ENCODE measurements around the gene CKAP2L. TPM values are rescaled to one million over a fixed set of nuclear protein-coding genes. Genes with fewer than 3 reads are reported as not detected.

CKAP2L gene
- total and polyA plus RNA-seq, 9 of the 15 experiments (the other 6 are each of a cell fraction or from before 2014, with no cell fraction given) = 10.4 to 21.9 (median 14.2) TPM

DNA sequence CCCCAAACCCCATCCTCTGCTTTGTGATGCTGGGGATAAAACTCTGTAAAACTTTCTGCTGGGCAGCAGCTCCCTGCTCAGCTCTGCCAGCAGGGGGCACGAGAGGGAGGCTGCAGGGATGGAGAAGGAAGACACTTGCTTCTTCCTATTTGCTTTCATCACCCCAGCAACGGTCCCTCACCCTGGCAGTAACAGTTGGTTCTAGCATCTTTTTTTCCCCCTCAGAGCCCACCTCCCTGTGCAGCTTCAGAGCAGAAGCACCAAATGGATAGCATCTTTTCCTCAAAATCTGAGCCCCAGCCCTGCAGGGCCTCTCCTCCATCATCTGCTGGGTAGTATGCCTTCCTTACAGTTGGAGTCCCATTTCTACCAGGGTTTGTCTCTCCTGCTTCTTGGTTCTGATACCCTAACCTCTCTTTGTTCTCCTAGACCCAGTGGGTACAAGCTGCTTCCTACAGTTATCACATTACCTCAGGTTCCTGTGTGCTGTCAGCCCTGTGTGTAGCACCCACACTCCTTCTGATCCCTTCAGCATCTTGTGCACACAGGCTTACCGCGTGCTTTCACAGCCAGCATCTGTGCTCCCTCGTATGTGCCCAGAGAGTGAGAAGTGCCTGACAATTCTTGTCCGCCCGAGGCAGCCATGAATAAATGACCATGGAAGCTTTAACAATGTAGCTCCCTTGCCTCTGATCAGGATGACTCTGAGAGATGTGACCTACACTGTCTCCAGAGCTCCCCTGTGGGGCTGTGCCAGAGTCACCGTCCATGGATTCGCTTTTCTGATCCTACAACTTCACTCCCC is 14.5 kb downstream of the CKAP2L start (continued):
- TF ChIP-seq, protein P1, sequence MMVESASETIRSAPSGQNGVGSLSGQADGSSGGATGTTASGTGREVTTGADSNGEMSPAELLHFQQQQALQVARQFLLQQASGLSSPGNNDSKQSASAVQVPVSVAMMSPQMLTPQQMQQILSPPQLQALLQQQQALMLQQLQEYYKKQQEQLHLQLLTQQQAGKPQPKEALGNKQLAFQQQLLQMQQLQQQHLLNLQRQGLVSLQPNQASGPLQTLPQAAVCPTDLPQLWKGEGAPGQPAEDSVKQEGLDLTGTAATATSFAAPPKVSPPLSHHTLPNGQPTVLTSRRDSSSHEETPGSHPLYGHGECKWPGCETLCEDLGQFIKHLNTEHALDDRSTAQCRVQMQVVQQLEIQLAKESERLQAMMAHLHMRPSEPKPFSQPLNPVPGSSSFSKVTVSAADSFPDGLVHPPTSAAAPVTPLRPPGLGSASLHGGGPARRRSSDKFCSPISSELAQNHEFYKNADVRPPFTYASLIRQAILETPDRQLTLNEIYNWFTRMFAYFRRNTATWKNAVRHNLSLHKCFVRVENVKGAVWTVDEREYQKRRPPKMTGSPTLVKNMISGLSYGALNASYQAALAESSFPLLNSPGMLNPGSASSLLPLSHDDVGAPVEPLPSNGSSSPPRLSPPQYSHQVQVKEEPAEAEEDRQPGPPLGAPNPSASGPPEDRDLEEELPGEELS (CRISPR knock-in tag; IDR thresholded peaks at IDR 0.05; ENCODE audit: borderline replicate concordance) = no peak
- TF ChIP-seq, protein P2, sequence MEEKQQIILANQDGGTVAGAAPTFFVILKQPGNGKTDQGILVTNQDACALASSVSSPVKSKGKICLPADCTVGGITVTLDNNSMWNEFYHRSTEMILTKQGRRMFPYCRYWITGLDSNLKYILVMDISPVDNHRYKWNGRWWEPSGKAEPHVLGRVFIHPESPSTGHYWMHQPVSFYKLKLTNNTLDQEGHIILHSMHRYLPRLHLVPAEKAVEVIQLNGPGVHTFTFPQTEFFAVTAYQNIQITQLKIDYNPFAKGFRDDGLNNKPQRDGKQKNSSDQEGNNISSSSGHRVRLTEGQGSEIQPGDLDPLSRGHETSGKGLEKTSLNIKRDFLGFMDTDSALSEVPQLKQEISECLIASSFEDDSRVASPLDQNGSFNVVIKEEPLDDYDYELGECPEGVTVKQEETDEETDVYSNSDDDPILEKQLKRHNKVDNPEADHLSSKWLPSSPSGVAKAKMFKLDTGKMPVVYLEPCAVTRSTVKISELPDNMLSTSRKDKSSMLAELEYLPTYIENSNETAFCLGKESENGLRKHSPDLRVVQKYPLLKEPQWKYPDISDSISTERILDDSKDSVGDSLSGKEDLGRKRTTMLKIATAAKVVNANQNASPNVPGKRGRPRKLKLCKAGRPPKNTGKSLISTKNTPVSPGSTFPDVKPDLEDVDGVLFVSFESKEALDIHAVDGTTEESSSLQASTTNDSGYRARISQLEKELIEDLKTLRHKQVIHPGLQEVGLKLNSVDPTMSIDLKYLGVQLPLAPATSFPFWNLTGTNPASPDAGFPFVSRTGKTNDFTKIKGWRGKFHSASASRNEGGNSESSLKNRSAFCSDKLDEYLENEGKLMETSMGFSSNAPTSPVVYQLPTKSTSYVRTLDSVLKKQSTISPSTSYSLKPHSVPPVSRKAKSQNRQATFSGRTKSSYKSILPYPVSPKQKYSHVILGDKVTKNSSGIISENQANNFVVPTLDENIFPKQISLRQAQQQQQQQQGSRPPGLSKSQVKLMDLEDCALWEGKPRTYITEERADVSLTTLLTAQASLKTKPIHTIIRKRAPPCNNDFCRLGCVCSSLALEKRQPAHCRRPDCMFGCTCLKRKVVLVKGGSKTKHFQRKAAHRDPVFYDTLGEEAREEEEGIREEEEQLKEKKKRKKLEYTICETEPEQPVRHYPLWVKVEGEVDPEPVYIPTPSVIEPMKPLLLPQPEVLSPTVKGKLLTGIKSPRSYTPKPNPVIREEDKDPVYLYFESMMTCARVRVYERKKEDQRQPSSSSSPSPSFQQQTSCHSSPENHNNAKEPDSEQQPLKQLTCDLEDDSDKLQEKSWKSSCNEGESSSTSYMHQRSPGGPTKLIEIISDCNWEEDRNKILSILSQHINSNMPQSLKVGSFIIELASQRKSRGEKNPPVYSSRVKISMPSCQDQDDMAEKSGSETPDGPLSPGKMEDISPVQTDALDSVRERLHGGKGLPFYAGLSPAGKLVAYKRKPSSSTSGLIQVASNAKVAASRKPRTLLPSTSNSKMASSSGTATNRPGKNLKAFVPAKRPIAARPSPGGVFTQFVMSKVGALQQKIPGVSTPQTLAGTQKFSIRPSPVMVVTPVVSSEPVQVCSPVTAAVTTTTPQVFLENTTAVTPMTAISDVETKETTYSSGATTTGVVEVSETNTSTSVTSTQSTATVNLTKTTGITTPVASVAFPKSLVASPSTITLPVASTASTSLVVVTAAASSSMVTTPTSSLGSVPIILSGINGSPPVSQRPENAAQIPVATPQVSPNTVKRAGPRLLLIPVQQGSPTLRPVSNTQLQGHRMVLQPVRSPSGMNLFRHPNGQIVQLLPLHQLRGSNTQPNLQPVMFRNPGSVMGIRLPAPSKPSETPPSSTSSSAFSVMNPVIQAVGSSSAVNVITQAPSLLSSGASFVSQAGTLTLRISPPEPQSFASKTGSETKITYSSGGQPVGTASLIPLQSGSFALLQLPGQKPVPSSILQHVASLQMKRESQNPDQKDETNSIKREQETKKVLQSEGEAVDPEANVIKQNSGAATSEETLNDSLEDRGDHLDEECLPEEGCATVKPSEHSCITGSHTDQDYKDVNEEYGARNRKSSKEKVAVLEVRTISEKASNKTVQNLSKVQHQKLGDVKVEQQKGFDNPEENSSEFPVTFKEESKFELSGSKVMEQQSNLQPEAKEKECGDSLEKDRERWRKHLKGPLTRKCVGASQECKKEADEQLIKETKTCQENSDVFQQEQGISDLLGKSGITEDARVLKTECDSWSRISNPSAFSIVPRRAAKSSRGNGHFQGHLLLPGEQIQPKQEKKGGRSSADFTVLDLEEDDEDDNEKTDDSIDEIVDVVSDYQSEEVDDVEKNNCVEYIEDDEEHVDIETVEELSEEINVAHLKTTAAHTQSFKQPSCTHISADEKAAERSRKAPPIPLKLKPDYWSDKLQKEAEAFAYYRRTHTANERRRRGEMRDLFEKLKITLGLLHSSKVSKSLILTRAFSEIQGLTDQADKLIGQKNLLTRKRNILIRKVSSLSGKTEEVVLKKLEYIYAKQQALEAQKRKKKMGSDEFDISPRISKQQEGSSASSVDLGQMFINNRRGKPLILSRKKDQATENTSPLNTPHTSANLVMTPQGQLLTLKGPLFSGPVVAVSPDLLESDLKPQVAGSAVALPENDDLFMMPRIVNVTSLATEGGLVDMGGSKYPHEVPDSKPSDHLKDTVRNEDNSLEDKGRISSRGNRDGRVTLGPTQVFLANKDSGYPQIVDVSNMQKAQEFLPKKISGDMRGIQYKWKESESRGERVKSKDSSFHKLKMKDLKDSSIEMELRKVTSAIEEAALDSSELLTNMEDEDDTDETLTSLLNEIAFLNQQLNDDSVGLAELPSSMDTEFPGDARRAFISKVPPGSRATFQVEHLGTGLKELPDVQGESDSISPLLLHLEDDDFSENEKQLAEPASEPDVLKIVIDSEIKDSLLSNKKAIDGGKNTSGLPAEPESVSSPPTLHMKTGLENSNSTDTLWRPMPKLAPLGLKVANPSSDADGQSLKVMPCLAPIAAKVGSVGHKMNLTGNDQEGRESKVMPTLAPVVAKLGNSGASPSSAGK (IDR thresholded peaks at IDR 0.05) = no peak
- no peak for TF ChIP-seq PHF8 (IDR thresholded peaks at IDR 0.05; ENCODE audit: borderline replicate concordance, low read length)
- no peak for TF ChIP-seq LCOR (CRISPR knock-in tag; IDR thresholded peaks at IDR 0.05)
- TF ChIP-seq ESRRB (CRISPR knock-in tag; IDR thresholded peaks at IDR 0.05; ENCODE audit: borderline replicate concordance) = no peak
- TF ChIP-seq ZNF79 (CRISPR knock-in tag; IDR thresholded peaks at IDR 0.05; ENCODE audit: low read depth) = no peak
- peak; percentile 61; the same call in 1 of the 2 replicates for TF ChIP-seq ARID2 (IDR thresholded peaks at IDR 0.05)
- TF ChIP-seq, protein P3, sequence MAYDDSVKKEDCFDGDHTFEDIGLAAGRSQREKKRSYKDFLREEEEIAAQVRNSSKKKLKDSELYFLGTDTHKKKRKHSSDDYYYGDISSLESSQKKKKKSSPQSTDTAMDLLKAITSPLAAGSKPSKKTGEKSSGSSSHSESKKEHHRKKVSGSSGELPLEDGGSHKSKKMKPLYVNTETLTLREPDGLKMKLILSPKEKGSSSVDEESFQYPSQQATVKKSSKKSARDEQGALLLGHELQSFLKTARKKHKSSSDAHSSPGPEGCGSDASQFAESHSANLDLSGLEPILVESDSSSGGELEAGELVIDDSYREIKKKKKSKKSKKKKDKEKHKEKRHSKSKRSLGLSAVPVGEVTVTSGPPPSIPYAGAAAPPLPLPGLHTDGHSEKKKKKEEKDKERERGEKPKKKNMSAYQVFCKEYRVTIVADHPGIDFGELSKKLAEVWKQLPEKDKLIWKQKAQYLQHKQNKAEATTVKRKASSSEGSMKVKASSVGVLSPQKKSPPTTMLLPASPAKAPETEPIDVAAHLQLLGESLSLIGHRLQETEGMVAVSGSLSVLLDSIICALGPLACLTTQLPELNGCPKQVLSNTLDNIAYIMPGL (CRISPR knock-in tag; IDR thresholded peaks at IDR 0.05) = 0 out of 2 replicates have a peak, but pooled peaks have one; percentile 17
